Hepatocyte (in vitro differentiated cells): ENCODE measurements around the gene CUX1. TPM values are rescaled to one million over a fixed set of nuclear protein-coding genes. Genes with fewer than 3 reads are reported as not detected.

Experiments used
- DNase-seq: peaks from one replicate; pipeline ENCODE4 v3.0.0-alpha.2; 2016; ENCODE audit warnings: low spot score
- H2AFZ ChIP-seq: fragments of 200-600 bp; sonication (generic); 2 replicates; pipeline ENCODE4 v1.6.0; 2016; ENCODE audit warnings: antibody characterized with exemption, mild to moderate bottlenecking
- H3K27ac ChIP-seq: fragments of 200-600 bp; sonication (generic); 2 replicates; pipeline ENCODE4 v1.5.1; 2016; ENCODE audit warnings: mild to moderate bottlenecking
- H3K27me3 ChIP-seq: fragments of 200-600 bp; sonication (generic); 2 replicates; pipeline ENCODE4 v1.6.1; 2016
- H3K36me3 ChIP-seq: fragments of 200-600 bp; sonication (generic); replicated peaks from 2 replicates; pipeline ENCODE4 v1.5.1; 2016; ENCODE audit warnings: low read depth; ENCODE audit not compliant: insufficient read depth
- H3K4me1 ChIP-seq: fragments of 200-600 bp; sonication (generic); 2 replicates; pipeline ENCODE4 v1.5.1; 2016; ENCODE audit warnings: mild to moderate bottlenecking, moderate library complexity; ENCODE audit not compliant: insufficient read depth
- H3K4me2 ChIP-seq: fragments of 200-600 bp; sonication (generic); 2 replicates; pipeline ENCODE4 v1.6.0; 2016
- H3K4me3 ChIP-seq: fragments of 200-600 bp; sonication (generic); 2 replicates; pipeline ENCODE4 v1.5.1; 2016; ENCODE audit warnings: mild to moderate bottlenecking
- H3K79me2 ChIP-seq: fragments of 200-600 bp; sonication (generic); 2 replicates; pipeline ENCODE4 v1.6.0; 2017; ENCODE audit warnings: mild to moderate bottlenecking
- H3K9me2 ChIP-seq: fragments of 200-600 bp; sonication (generic); replicated peaks from 2 replicates; pipeline ENCODE4 v1.6.0; 2017; ENCODE audit warnings: mild to moderate bottlenecking; ENCODE audit not compliant: insufficient read depth
- H3K9me3 ChIP-seq: fragments of 200-600 bp; sonication (generic); 2 replicates; pipeline ENCODE4 v1.5.1; 2016; ENCODE audit warnings: low read depth, mild to moderate bottlenecking
- H4K20me1 ChIP-seq: fragments of 200-600 bp; sonication (generic); 2 replicates; pipeline ENCODE4 v1.6.0; 2016; ENCODE audit warnings: mild to moderate bottlenecking; ENCODE audit not compliant: insufficient read depth, poor library complexity, severe bottlenecking
- CTCF ChIP-seq: fragments of 200-600 bp; sonication (generic); IDR thresholded peaks from 2 replicates; pipeline ENCODE4 v1.5.1; 2016; ENCODE audit warnings: antibody characterized with exemption, mild to moderate bottlenecking; ENCODE audit not compliant: poor library complexity
- EZH2 ChIP-seq: fragments of 200-600 bp; sonication (generic); IDR thresholded peaks from 2 replicates; pipeline ENCODE4 v1.6.1; 2016; ENCODE audit warnings: antibody characterized with exemption, mild to moderate bottlenecking, borderline replicate concordance
- EZH2phosphoT487 ChIP-seq: fragments of 200-600 bp; sonication (generic); IDR thresholded peaks from one replicate; pipeline ENCODE4 v1.6.1; 2018; ENCODE audit warnings: antibody characterized with exemption, mild to moderate bottlenecking, low read depth, moderate library complexity; ENCODE audit not compliant: unreplicated experiment, severe bottlenecking
- whole genome bisulfite sequencing: methylation state at CpG from one replicate; pipeline ENCODE4 v1.1.6; 2016; ENCODE audit warnings: low lambda C conversion rate; ENCODE audit errors: missing lambda C conversion rate; 5-methylcytosine and 5-hydroxymethylcytosine counted together
- polyA plus RNA-seq: library from polyadenylated mRNA; unstranded; fragments of >200 nt; fragmentation: Nextera tagmentation; extraction: Ambion mirVana; gene quantifications from 2 replicates; pipeline ENCODE4 v1.2.1, GENCODE V29; 2016
- total RNA-seq: library from RNA; depleted of rRNA; stranded (reverse); fragments of >200 nt; gene quantifications from 2 replicates; pipeline ENCODE4 v1.2.3, GENCODE V29; 2014

The CUX1 gene
- total and polyA plus RNA-seq, 2 experiments from 2014 or later, result 60.1 to 76.8 TPM

DNA sequence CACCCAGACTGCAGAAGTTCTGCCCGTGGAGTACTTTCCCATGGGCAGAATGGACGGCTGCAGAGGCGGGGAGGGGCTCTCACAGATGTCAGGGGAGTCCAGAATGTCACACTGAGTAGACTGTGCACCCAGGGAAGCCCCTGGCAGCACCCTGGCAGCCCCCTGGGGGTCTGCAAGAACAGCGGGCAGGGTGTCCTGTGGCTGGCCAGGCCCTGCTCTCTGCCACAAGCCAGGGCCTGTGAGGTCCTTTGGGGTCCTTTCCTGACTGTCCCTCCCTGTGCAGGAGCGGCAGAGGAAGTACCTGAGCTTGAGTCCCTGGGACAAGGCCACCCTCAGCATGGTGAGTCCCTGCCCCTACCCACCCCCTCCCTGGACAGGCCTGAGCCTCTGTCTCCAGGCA is 463.1 kb downstream of the CUX1 start:
- DNase-seq, result no peak
- no peaks in the 10 kb centered on the region for H3K79me2 ChIP-seq
- no peaks in the 10 kb centered on the region for H4K20me1 ChIP-seq
- H3K9me2 ChIP-seq, result no peaks in the 10 kb centered on the region
- 90% methylated on average over 5 of the region's 5 CpGs for WGBS
- TF ChIP-seq EZH2phosphoT487 (no peak), EZH2 (no peak), CTCF (no peak)
- no peaks in the 10 kb centered on the region for H3K27me3 ChIP-seq
- H3K36me3 ChIP-seq, result no peaks in the 10 kb centered on the region
- no peak overlapping the region for H2AFZ ChIP-seq
- no peak overlapping the region for H3K27ac ChIP-seq
- no peak overlapping the region for H3K4me3 ChIP-seq
- H3K4me2 ChIP-seq, result no peak overlapping the region
- peaks cover 2% of the 10 kb centered on the region for H3K4me1 ChIP-seq
- H3K9me3 ChIP-seq, result no peaks in the 10 kb centered on the region

DNA sequence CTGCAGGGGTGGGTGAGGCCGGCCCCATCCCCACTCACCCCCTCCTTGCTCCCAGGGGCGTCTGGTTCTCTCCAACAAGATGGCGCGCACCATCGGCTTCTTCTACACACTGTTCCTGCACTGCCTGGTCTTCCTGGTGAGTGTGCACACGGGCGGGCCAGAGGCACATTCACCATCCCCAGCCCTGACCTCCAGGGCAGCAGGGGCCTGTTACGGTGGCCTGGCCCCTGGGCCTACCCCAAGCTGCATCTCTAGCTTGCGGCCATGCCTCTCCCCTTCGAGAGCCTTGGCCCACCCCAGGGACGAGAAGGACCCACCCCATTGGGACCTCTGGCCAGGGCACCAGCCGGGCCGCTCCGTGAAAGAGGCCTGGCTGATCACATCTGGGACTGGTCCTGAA is 464.4 kb downstream of the CUX1 start:
- TF ChIP-seq CTCF (no peak), EZH2phosphoT487 (no peak), EZH2 (no peak)
- Histone ChIP-seq H3K36me3 (no peaks in the 10 kb centered on the region), H3K79me2 (no peaks in the 10 kb centered on the region), H3K27ac (no peak overlapping the region), H2AFZ (no peak overlapping the region), H3K4me2 (no peak overlapping the region), H3K9me2 (no peaks in the 10 kb centered on the region), H3K27me3 (no peaks in the 10 kb centered on the region), H3K9me3 (no peaks in the 10 kb centered on the region), H4K20me1 (no peaks in the 10 kb centered on the region), H3K4me1 (peaks cover 7% of the 10 kb centered on the region), H3K4me3 (no peak overlapping the region)
- 96% methylated on average over 12 of the region's 14 CpGs for WGBS
- DNase-seq, result no peak

DNA sequence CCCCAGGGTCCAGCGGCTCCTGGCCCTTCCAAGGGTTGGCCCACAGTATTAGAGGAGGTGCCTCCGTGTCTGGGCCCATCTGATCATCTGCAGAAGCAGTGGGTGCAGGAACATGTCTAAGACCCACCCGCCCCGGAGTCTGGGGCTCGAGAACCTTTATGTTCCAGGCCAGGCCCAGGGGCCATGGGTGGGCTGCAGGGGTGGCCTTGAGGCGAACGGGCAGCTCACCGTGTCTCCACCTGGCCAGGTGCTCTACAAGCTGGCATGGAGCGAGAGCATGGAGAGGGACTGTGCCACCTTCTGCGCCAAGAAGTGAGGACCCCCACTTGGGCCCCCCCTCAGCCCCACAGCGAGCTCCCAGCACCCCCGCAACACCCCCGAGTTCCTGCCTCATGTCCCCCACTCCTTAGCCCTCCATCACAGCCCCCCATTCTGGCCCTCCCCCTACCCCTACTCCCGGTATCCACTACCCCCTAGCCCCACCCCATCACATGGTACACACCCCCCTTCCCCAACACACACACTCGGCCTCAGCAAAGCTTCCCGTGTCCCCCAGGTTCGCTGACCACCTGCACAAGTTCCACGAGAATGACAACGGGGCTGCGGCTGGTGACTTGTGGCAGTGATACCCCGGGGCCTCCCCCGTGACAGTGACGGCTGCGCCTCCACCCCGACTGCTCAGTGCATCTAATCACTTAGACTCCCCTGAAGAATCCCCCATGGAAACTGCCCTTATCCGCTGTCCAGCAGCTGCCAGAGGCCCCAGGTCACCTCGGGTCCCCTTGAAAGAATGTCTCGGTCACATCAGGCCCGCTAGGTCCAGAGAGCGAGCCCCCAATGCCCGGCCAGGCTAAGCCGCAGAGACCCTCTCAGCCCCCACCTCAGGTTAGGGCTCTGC is 465.3 kb downstream of the CUX1 start:
- Histone ChIP-seq H3K9me2 (no peaks in the 10 kb centered on the region), H3K4me1 (peaks cover 7% of the 10 kb centered on the region), H3K36me3 (no peaks in the 10 kb centered on the region), H3K4me3 (no peak overlapping the region), H3K4me2 (no peak overlapping the region), H4K20me1 (no peaks in the 10 kb centered on the region), H3K79me2 (no peaks in the 10 kb centered on the region), H2AFZ (no peak overlapping the region), H3K27me3 (no peaks in the 10 kb centered on the region), H3K27ac (no peak overlapping the region), H3K9me3 (no peaks in the 10 kb centered on the region)
- 96% methylated on average over 27 of the region's 32 CpGs for WGBS
- no peak for DNase-seq
- TF ChIP-seq EZH2phosphoT487 (no peak), CTCF (no peak), EZH2 (no peak)
